Gastroesophageal sphincter (tissue), 3 donors: Measurements from ENCODE around the gene ENTREP3.

ENCODE experiments used
- CTCF ChIP-seq, 4 experiments: fragments of 200-600 bp in 2 of 4; fragments of 450-650 bp in 2 of 4; sonication (generic) in 1 of 4; IDR thresholded peaks; one replicate each; pipeline ENCODE4 v1.5.1; 2017 to 2019; ENCODE audit warnings: antibody characterized with exemption in 4 of 4, mild to moderate bottlenecking in 2 of 4, moderate library complexity in 2 of 4
- EP300 ChIP-seq: sonication (generic); formaldehyde crosslinking; IDR thresholded peaks from one replicate; pipeline ENCODE4 v1.6.1; 2017; ENCODE audit warnings: antibody characterized with exemption, mild to moderate bottlenecking
- POLR2A ChIP-seq, 2 donors: fragments of 450-650 bp; IDR thresholded peaks; one replicate each; pipeline ENCODE4 v1.6.1; 2017; ENCODE audit warnings: antibody characterized with exemption in 2 of 2, mild to moderate bottlenecking in 2 of 2, moderate library complexity in 1 of 2
- POLR2AphosphoS5 ChIP-seq: sonication (generic); formaldehyde crosslinking; IDR thresholded peaks from one replicate; pipeline ENCODE4 v1.6.1; 2017; ENCODE audit warnings: antibody characterized with exemption

DNA sequence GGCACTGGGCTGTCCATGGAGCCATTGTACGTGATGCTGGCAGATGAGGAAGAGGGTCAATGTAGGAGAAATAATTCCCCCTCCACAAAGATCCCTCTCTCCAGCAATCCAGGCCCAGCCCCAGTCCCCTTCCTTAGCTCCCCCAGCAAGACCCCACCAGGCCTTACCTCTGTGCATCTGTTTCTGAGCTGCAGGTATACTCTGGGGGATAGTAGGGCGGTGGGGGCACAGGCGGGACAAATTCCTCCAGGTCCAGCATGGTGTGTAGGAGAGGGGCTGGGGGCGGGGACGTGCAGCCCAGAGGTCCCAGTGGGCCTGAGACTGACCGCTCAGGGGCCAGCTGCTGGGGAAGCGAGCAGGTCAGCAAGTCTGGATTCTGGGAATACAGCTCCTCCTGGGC lies 3.7 kb downstream of the ENTREP3 start:
- TF ChIP-seq CTCF (IDR thresholded peaks at IDR 0.05), result no peak
- TF ChIP-seq POLR2AphosphoS5, result no peak
- no peak for TF ChIP-seq POLR2A (IDR thresholded peaks at IDR 0.05)
- no peak for TF ChIP-seq EP300
